IMR-90 (cell line): ENCODE results near the gene RETREG1. TPM values are rescaled to one million over a fixed set of nuclear protein-coding genes. Genes with fewer than 3 reads are reported as not detected.

Experiments used
- ATAC-seq: fragments of 200-7000 bp; cut with Tn5 transposase; 2 replicates; pipeline ENCODE4 v1.9.1; 2020; ENCODE audit warnings: low read depth, mild to moderate bottlenecking, moderate library complexity
- BruUV-seq: library from RNA; stranded (reverse); fragments of 400-500 nt; replicated peaks from 2 replicates; lab custom pipeline; 2021; lab: Mats Ljungman, UMichigan
- CTCF ChIA-PET: fragments of 300-600 bp; formaldehyde crosslinking; extraction: SDS; loops from one replicate; lab custom pipeline; 2021; ENCODE audit warnings: antibody characterized with exemption; lab: Yijun Ruan, JAX
- POLR2A ChIA-PET: fragments of 300-600 bp; sonication (Branson Sonifier 250); formaldehyde crosslinking; loops from one replicate; lab custom pipeline; 2022; ENCODE audit warnings: antibody characterized with exemption; ENCODE audit not compliant: unreplicated experiment; lab: Charles Lee
- DNase-seq: peaks from one replicate; pipeline ENCODE4 v3.0.0; 2013
- H2AFZ ChIP-seq: replicated peaks from 2 replicates; pipeline ENCODE3; 2013; ENCODE audit warnings: low read length, mild to moderate bottlenecking; ENCODE audit not compliant: poor library complexity
- H2AK5ac ChIP-seq: 2 replicates; pipeline ENCODE4 v1.6.1; 2013; ENCODE audit warnings: low read depth, low read length, inconsistent platforms
- H2AK9ac ChIP-seq: replicated peaks from 2 replicates; pipeline ENCODE3; 2013; ENCODE audit warnings: mild to moderate bottlenecking, low read depth, low read length, moderate library complexity; ENCODE audit not compliant: poor library complexity
- H2BK120ac ChIP-seq: 2 replicates; pipeline ENCODE4 v1.6.1; 2013; ENCODE audit warnings: low read depth, low read length, inconsistent platforms
- H2BK15ac ChIP-seq: 3 replicates; pipeline ENCODE4 v1.6.1; 2013; ENCODE audit warnings: low read depth, low read length, inconsistent platforms
- H2BK20ac ChIP-seq: 2 replicates; pipeline ENCODE4 v1.6.1; 2013; ENCODE audit warnings: low read depth, mild to moderate bottlenecking, inconsistent platforms, low read length, moderate library complexity
- H2BK5ac ChIP-seq: 2 replicates; pipeline ENCODE4 v1.6.1; 2013; ENCODE audit warnings: mild to moderate bottlenecking, low read depth, low read length, inconsistent platforms; ENCODE audit not compliant: poor library complexity, severe bottlenecking
- H3K14ac ChIP-seq: replicated peaks from 2 replicates; pipeline ENCODE4 v1.6.1; 2013; ENCODE audit warnings: low read depth, low read length, inconsistent platforms
- H3K18ac ChIP-seq: 2 replicates; pipeline ENCODE4 v1.6.1; 2013; ENCODE audit warnings: low read depth, low read length, control low read depth
- H3K23ac ChIP-seq: 2 replicates; pipeline ENCODE4 v1.6.1; 2013; ENCODE audit warnings: low read depth, low read length, inconsistent platforms
- H3K27ac ChIP-seq: 2 replicates; pipeline ENCODE4 v1.5.1; 2013; ENCODE audit warnings: mild to moderate bottlenecking, control low read depth, low read length; ENCODE audit not compliant: insufficient read depth
- H3K27me3 ChIP-seq: 2 replicates; pipeline ENCODE4 v1.6.1; 2013; ENCODE audit warnings: low read length; ENCODE audit not compliant: control insufficient read depth, insufficient read depth
- H3K36me3 ChIP-seq: 2 replicates; pipeline ENCODE4 v1.6.1; 2013; ENCODE audit warnings: low read length, mixed read lengths; ENCODE audit not compliant: control insufficient read depth, insufficient read depth
- H3K4ac ChIP-seq: 2 replicates; pipeline ENCODE4 v1.6.1; 2013; ENCODE audit warnings: low read depth, low read length, inconsistent platforms
- H3K4me1 ChIP-seq: 2 replicates; pipeline ENCODE4 v1.6.1; 2013; ENCODE audit warnings: low read length, mixed read lengths; ENCODE audit not compliant: control insufficient read depth, insufficient read depth
- H3K4me2 ChIP-seq: 2 replicates; pipeline ENCODE4 v1.6.1; 2013; ENCODE audit warnings: low read depth, mild to moderate bottlenecking, control low read depth, low read length, moderate library complexity
- H3K4me3 ChIP-seq: 2 replicates; pipeline ENCODE4 v1.5.1; 2013; ENCODE audit warnings: low read depth, mild to moderate bottlenecking, control low read depth, low read length, moderate library complexity; ENCODE audit not compliant: insufficient read depth
- H3K56ac ChIP-seq: 2 replicates; pipeline ENCODE4 v1.6.1; 2013; ENCODE audit warnings: low read length, inconsistent platforms; ENCODE audit not compliant: insufficient read depth; ENCODE audit errors: extremely low read depth
- H3K79me1 ChIP-seq, 2 experiments: 2 replicates each; pipeline ENCODE4 v1.6.1; 2013; ENCODE audit warnings: low read length in 2 of 2, inconsistent platforms in 1 of 2, low read depth in 1 of 2
- H3K9ac ChIP-seq: 2 replicates; pipeline ENCODE4 v1.6.1; 2013; ENCODE audit warnings: low read depth, low read length, control low read depth
- H3K9me1 ChIP-seq: 2 replicates; pipeline ENCODE4 v1.6.1; 2013; ENCODE audit warnings: low read length, inconsistent platforms; ENCODE audit not compliant: insufficient read depth
- H3K9me3 ChIP-seq: 2 replicates; pipeline ENCODE4 v1.6.1; 2013; ENCODE audit warnings: low read length; ENCODE audit not compliant: control insufficient read depth, insufficient read depth
- H4K20me1 ChIP-seq: 2 replicates; pipeline ENCODE4 v1.6.1; 2013; ENCODE audit warnings: low read length, inconsistent platforms; ENCODE audit not compliant: insufficient read depth
- H4K5ac ChIP-seq: 2 replicates; pipeline ENCODE4 v1.6.1; 2013; ENCODE audit warnings: mild to moderate bottlenecking, low read depth, low read length, control low read depth
- H4K8ac ChIP-seq, 2 experiments: 2 replicates each; pipeline ENCODE4 v1.6.1; 2013; ENCODE audit warnings: low read depth in 2 of 2, low read length in 2 of 2, control low read depth in 1 of 2, inconsistent platforms in 1 of 2
- H4K91ac ChIP-seq: 2 replicates; pipeline ENCODE4 v1.6.1; 2013; ENCODE audit warnings: low read depth, low read length, inconsistent platforms; ENCODE audit not compliant: insufficient read depth
- BHLHE40 ChIP-seq: fragments of 150-350 bp; IDR thresholded peaks from 2 replicates; pipeline ENCODE4 v1.6.1; 2016; ENCODE audit warnings: mild to moderate bottlenecking, low read depth, low read length
- CEBPB ChIP-seq: IDR thresholded peaks from 2 replicates; pipeline ENCODE4 v1.6.1; 2012; ENCODE audit warnings: low read depth, low read length, improper control_type of control experiment
- CHD1 ChIP-seq: IDR thresholded peaks from 2 replicates; pipeline ENCODE4 v1.6.1; 2012; ENCODE audit warnings: low read depth, low read length, improper control_type of control experiment
- CTCF ChIP-seq: conservative IDR thresholded peaks from 2 replicates; pipeline ENCODE4 v1.5.1; 2012; ENCODE audit warnings: mild to moderate bottlenecking, low read depth, low read length, improper control_type of control experiment
- ELK1 ChIP-seq: fragments of 150-350 bp; IDR thresholded peaks from 2 replicates; pipeline ENCODE4 v1.6.1; 2016; ENCODE audit warnings: low read depth, mild to moderate bottlenecking, low read length, moderate library complexity, borderline replicate concordance
- FOS ChIP-seq: fragments of 150-350 bp; IDR thresholded peaks from 2 replicates; pipeline ENCODE4 v1.6.1; 2016; ENCODE audit warnings: low read depth, low read length
- MAFK ChIP-seq: IDR thresholded peaks from 2 replicates; pipeline ENCODE4 v1.6.1; 2012; ENCODE audit warnings: low read depth, low read length, improper control_type of control experiment
- MAZ ChIP-seq: IDR thresholded peaks from 2 replicates; pipeline ENCODE4 v1.6.1; 2012; ENCODE audit warnings: low read depth, mild to moderate bottlenecking, low read length, improper control_type of control experiment, moderate library complexity, borderline replicate concordance
- MXI1 ChIP-seq: IDR thresholded peaks from 2 replicates; pipeline ENCODE4 v1.6.1; 2012; ENCODE audit warnings: low read depth, mild to moderate bottlenecking, low read length, moderate library complexity, borderline replicate concordance
- NFE2L2 ChIP-seq: fragments of 150-350 bp; IDR thresholded peaks from 2 replicates; pipeline ENCODE4 v1.6.1; 2016; ENCODE audit warnings: low read depth, mild to moderate bottlenecking, low read length
- POLR2A ChIP-seq: IDR thresholded peaks from 2 replicates; pipeline ENCODE4 v1.6.1; 2012; ENCODE audit warnings: mild to moderate bottlenecking, low read depth, low read length
- RAD21 ChIP-seq: IDR thresholded peaks from 2 replicates; pipeline ENCODE4 v1.6.1; 2012; ENCODE audit warnings: low read length, improper control_type of control experiment
- RCOR1 ChIP-seq: IDR thresholded peaks from 2 replicates; pipeline ENCODE4 v1.6.1; 2012; ENCODE audit warnings: mild to moderate bottlenecking, low read length, improper control_type of control experiment; ENCODE audit not compliant: insufficient replicate concordance
- RFX5 ChIP-seq: IDR thresholded peaks from 2 replicates; pipeline ENCODE4 v1.8.0; 2012; ENCODE audit warnings: low read depth, mild to moderate bottlenecking, low read length, moderate library complexity
- SMC3 ChIP-seq: fragments of 150-350 bp; IDR thresholded peaks from 2 replicates; pipeline ENCODE4 v1.6.1; 2016; ENCODE audit warnings: low read depth, mild to moderate bottlenecking, antibody characterized with exemption, low read length, moderate library complexity
- WGBS, 2 experiments: methylation state at CpG; one replicate each; pipeline versions ENCODE4 v1.1.5 to v1.1.7; 2013; ENCODE audit warnings: missing lambda C conversion rate in 2 of 2; ENCODE audit not compliant: insufficient read length in 1 of 2; ENCODE audit errors: extremely low coverage in 2 of 2; 5-methylcytosine and 5-hydroxymethylcytosine counted together
- dilution Hi-C: fragments of 300-500 bp; cut with HindIII; formaldehyde crosslinking; loops from one replicate; pipeline ENCODE4 v1.14.3; 2018; ENCODE audit warnings: low sequenced_read_pairs; ENCODE audit not compliant: unreplicated experiment
- in situ Hi-C: fragments of 300-500 bp; cut with MboI; formaldehyde crosslinking; loops from 3 replicates; pipeline ENCODE4 v1.14.3; 2019; ENCODE audit warnings: low sequenced_read_pairs, inconsistent platforms, mixed read lengths
- intact Hi-C: fragments of 100-400 bp; cut with micrococcal nuclease; formaldehyde crosslinking; loops from 2 replicates; pipeline ENCODE4 v1.10.0; 2022
- polyA plus RNA-seq, 3 experiments: library from polyadenylated mRNA; depleted of rRNA; stranded (reverse); fragments of >200 nt; gene quantifications; 2 replicates each; pipeline ENCODE4 v1.2.3, GENCODE V29; 2012; ENCODE audit warnings: low replicate concordance in 1 of 3
- total RNA-seq: library from RNA; depleted of rRNA; stranded (reverse); fragments of >200 nt; gene quantifications from 2 replicates; pipeline ENCODE4 v1.2.3, GENCODE V29; 2012
- TF ChIP-seq, protein P1 (sequence below): fragments of 150-350 bp; IDR thresholded peaks from 2 replicates; pipeline ENCODE4 v1.6.1; 2017; ENCODE audit warnings: mild to moderate bottlenecking, antibody characterized with exemption, low read length, low read depth

RETREG1 gene
- total and polyA plus RNA-seq, 2 of the 4 experiments (the other 2 are of a cell fraction): not detected

DNA sequence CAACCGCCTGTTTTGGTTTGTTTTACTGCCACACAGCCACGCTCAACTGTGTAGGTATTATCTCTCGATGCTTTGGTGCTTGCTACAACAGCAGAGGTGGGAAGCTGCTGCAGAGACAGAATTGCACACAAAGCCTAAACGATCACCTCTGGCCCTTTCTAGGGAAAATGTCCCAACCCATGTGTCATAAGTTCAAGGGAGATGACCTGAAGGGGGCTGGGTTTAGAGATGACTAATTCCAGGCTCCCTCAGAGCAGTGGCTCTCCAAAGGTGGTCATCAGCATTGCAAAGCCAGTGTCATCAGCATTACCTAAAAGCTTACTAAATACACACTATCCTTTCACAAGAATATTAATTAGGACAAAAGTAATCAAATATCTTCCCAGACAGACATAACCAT is 162.1 kb downstream of the RETREG1 start:
- no peak for ATAC-seq
- Histone ChIP-seq H4K91ac (no peak overlapping the region), H3K4ac (no peak overlapping the region), H3K23ac (no peak overlapping the region), H2AFZ (no peak overlapping the region), H3K4me2 (no peak overlapping the region), H3K9ac (no peak overlapping the region), H3K18ac (no peak overlapping the region), H2BK20ac (no peak overlapping the region), H2BK15ac (no peak overlapping the region), H3K56ac (no peak overlapping the region), H2AK5ac (no peak overlapping the region), H3K36me3 (peaks cover 41% of the 10 kb centered on the region), H2BK120ac (no peak overlapping the region), H2AK9ac (no peak overlapping the region), H4K8ac (no peak overlapping the region), H2BK5ac (no peak overlapping the region), H3K4me1 (peaks cover 9% of the 10 kb centered on the region), H4K5ac (no peak overlapping the region), H3K27me3 (no peaks in the 10 kb centered on the region), H3K4me3 (no peak overlapping the region), H3K9me3 (no peaks in the 10 kb centered on the region), H3K9me1 (peaks cover 13% of the 10 kb centered on the region), H3K14ac (no peak overlapping the region), H3K79me1 (peaks cover 16 to 41% of the 10 kb centered on the region in 2 experiments), H3K27ac (no peak overlapping the region), H4K20me1 (peaks cover 39% of the 10 kb centered on the region)
- TF ChIP-seq RFX5 (no peak), ELK1 (no peak), CEBPB (no peak), CHD1 (no peak), POLR2A (no peak), MAZ (no peak), MAFK (no peak), CTCF (no peak), RAD21 (no peak), RCOR1 (no peak), BHLHE40 (no peak), NFE2L2 (no peak), SMC3 (no peak), FOS (no peak), MXI1 (no peak)
- TF ChIP-seq, protein P1, sequence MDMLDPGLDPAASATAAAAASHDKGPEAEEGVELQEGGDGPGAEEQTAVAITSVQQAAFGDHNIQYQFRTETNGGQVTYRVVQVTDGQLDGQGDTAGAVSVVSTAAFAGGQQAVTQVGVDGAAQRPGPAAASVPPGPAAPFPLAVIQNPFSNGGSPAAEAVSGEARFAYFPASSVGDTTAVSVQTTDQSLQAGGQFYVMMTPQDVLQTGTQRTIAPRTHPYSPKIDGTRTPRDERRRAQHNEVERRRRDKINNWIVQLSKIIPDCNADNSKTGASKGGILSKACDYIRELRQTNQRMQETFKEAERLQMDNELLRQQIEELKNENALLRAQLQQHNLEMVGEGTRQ: no peak
- no peak for DNase-seq
- in situ Hi-C loops (no loop called here), intact Hi-C loops (no loop called here), dilution Hi-C loops (no loop called here)
- BruUV-seq: no TSS peak
- CTCF ChIA-PET: interaction anchor here (0.6 to 3.5 kb wide), 2 partner anchors 294 to 620 kb away, joined by 4 to 19 read pairs; no protein-coding TSS in a partner anchor
- WGBS, 2 experiments: no CpG with 5 or more reads among the region's 4 CpGs
- POLR2A ChIA-PET: no interaction called here
